Fibroblast of villous mesenchyme (primary cell): ENCODE results near the gene VAMP3. TPM values are rescaled to one million over a fixed set of nuclear protein-coding genes. Genes with fewer than 3 reads are reported as not detected.

ENCODE experiments used
- DNase-seq: peaks from one replicate; pipeline ENCODE4 v3.0.0-alpha.2; 2010; ENCODE audit warnings: low read depth
- H3K4me3 ChIP-seq: 2 replicates; pipeline ENCODE4 v1.5.1; 2011; ENCODE audit warnings: low read depth, mild to moderate bottlenecking, low read length
- total RNA-seq: library from RNA; depleted of rRNA; stranded (reverse); fragments of >200 nt; gene quantifications from 2 replicates; pipeline ENCODE4 v1.2.3, GENCODE V29; 2012
- TF ChIP-seq, protein P1 (sequence below): IDR thresholded peaks from 2 replicates; pipeline ENCODE4 v1.5.1; 2012; ENCODE audit warnings: low read depth, mild to moderate bottlenecking, low read length; ENCODE audit not compliant: insufficient read depth

Gene VAMP3
- total RNA-seq, 1 donor, result 138 TPM

DNA sequence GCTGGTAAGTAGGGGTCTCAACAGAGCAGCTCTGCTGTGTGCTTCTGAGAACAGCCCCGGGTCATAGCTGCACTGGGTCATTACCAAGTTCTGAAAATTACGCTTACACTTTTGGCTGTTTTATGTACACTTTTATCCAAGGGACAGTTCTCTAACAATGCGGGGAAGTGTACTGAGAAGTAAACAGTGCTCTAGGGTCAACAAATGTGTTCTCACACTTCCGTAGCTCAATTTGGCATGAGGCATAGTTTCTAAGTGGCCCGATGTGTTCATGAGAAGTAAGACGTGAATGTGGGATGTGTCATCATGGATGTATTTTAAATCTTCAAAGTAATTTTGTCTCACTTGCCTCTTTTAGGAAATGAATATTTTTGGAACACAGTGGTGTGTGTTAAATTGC lies 10.9 kb upstream of the VAMP3 start:
- no peak for DNase-seq

DNA sequence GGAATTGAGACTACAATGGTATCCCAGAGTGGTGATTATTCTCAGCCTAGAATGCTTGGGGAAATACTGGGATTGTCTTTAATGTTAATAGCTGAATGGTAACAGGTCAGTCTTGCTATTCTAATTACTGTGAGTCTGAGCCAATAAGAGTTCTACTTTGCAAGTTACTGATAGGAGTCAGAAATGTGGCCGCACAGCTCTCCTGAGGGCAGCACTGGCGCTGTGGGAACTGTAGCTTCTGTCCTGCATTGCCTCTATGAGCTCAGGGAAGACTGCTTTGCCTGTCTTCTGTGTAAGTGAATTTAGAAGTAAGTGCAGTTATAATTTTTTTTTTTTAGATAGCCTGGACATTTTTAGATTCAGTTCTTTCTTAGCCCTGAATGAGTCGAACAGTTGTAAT lies 10.0 kb upstream of the VAMP3 start:
- TF ChIP-seq, protein P1, sequence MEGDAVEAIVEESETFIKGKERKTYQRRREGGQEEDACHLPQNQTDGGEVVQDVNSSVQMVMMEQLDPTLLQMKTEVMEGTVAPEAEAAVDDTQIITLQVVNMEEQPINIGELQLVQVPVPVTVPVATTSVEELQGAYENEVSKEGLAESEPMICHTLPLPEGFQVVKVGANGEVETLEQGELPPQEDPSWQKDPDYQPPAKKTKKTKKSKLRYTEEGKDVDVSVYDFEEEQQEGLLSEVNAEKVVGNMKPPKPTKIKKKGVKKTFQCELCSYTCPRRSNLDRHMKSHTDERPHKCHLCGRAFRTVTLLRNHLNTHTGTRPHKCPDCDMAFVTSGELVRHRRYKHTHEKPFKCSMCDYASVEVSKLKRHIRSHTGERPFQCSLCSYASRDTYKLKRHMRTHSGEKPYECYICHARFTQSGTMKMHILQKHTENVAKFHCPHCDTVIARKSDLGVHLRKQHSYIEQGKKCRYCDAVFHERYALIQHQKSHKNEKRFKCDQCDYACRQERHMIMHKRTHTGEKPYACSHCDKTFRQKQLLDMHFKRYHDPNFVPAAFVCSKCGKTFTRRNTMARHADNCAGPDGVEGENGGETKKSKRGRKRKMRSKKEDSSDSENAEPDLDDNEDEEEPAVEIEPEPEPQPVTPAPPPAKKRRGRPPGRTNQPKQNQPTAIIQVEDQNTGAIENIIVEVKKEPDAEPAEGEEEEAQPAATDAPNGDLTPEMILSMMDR, result no peak
- H3K4me3 ChIP-seq, result no peak overlapping the region
- DNase-seq, result no peak

More for the DNA sequence above, 10.9 kb upstream of the VAMP3 start:
- no peak overlapping the region for H3K4me3 ChIP-seq
- TF ChIP-seq, protein P1, result no peak

DNA sequence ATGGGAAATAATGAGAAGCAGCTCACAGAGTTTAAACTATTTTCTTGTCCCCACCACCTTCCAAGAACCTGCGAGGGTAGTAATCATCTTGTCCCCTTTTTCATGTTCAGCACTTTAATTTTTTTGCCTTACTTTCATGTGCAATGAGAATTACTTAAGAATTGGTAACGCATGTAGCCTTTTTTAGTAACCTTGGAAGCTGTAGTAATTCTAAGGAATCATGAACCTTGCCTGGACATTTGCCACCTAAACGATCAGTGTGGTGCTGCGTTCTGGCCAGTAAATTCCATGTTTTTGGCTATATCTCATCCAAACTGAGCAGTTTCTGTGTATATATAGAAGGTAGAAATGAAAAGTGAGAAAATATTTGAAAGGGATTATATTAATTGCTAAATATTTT lies 3.9 kb upstream of the VAMP3 start:
- no peak for DNase-seq
- no peak overlapping the region for H3K4me3 ChIP-seq
- TF ChIP-seq, protein P1, result no peak

DNA sequence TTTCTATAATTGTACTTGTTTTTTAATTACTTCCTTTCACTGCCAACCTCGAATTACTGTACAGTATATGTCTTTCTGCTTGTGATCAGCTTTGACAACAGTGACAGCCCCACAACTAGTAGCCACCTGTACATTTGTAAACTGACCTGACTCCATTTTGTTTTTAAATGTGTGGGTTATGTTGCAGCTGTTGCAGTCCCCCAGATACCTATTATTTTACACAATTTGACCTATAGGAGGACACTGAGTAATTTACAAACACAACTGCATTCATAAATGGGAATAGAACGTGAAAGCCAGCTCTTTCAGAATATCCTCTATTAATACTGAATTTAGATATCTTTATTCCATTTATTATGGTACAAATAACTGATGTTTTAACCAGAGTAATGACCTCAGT lies 2.5 kb upstream of the VAMP3 start:
- TF ChIP-seq, protein P1, result no peak
- H3K4me3 ChIP-seq, result no peak overlapping the region
- no peak for DNase-seq

DNA sequence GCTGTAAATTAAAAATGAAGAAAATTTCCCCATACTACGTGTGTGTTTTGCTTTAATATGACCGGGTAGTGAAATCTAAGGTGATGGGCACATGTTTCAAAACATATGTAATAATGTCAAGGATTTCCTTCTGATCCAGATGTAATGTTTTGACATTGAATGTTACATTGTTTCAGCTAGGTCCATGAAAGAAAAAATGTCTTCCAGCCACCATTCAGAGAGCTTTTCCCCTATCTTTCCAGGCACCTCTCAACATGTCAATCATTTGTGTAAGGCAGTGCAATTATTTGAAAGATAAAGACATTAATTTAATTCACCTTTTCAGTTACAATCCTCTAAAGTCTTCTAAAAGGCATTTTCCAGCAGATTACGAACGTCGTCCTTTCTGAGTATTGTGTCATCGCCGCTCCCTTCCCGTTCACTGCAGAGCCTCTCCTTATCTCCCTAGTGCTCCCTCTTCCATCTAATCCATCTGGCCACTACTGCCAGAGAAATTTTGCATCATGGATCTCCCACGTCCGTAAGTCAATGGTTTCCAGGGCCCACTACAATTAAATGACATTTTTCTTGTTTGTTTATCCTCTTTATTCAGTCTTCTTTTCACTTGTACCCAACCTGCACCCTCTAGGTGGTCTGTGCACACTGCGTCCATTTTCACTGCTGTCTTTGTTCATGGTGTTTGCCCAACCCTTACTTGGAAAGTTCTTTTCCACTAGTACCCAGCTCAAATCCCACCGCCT lies 1.3 kb upstream of the VAMP3 start:
- TF ChIP-seq, protein P1, result no peak
- DNase-seq, result no peak
- H3K4me3 ChIP-seq, result no peak overlapping the region

DNA sequence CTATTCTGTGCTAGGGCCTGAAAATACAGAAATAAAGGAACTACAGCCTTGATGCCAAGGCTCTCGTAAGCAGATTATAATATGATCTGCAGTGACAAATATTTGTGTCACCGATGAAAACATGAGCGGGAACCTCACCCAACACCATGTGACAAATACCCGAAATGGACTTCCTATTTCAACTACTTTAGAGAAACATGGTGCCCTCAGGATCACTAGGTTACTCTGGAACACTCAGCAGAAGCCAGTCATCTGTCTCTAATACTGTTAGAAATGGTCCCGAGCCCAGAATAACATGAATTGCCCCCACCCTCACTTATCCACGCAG lies 463 bp upstream of the VAMP3 start:
- peak overlapping the region; percentile 92 for H3K4me3 ChIP-seq
- no peak for DNase-seq
- TF ChIP-seq, protein P1, result no peak

DNA sequence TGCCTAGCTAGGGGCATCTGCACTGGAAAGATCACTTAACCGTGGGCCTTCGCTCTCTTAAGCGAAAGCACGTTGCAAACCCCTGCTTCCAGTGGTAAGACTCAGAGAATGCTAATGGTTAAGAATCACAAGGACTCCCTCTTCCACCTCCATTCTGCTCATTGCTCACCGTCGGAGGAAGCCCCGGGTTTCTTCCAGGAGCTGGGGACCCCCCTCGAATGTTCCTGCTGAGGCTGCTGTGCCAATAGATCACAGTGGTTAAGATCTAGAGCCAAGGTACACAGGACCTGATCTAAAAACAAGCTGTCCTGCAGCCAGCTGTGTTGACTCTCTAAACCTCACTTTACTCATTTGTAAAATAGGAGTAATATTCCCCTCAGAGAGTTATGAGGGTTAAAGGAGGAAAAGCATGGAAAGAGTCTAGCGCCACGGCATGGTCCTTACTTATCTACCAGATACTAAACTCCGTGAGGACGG lies 765 bp downstream of the VAMP3 start:
- TF ChIP-seq, protein P1, result no peak
- DNase-seq, result no peak
- H3K4me3 ChIP-seq, result peak overlapping the region; percentile 92
